Skin of body (tissue), 3 donors: Measurements from ENCODE around the gene HTR1D. TPM values are rescaled to one million over a fixed set of nuclear protein-coding genes. Genes with fewer than 3 reads are reported as not detected.

Experiments
- DNase-seq: peaks from one replicate; lab custom pipeline; 2025; lab: John Stamatoyannopoulos, UW
- small RNA-seq: library from RNA; depleted of rRNA; stranded (forward); fragments of <200 nt; gene quantifications from one replicate; pipeline ENCODE3, GENCODE V24; 2014; ENCODE audit warnings: low replicate concordance
- total RNA-seq: library from RNA; depleted of rRNA; stranded (reverse); fragments of >200 nt; gene quantifications from one replicate; pipeline ENCODE4 v1.2.3, GENCODE V29; 2014

The HTR1D gene
- total RNA-seq, 1 donor from 2014 or later: not detected

DNA sequence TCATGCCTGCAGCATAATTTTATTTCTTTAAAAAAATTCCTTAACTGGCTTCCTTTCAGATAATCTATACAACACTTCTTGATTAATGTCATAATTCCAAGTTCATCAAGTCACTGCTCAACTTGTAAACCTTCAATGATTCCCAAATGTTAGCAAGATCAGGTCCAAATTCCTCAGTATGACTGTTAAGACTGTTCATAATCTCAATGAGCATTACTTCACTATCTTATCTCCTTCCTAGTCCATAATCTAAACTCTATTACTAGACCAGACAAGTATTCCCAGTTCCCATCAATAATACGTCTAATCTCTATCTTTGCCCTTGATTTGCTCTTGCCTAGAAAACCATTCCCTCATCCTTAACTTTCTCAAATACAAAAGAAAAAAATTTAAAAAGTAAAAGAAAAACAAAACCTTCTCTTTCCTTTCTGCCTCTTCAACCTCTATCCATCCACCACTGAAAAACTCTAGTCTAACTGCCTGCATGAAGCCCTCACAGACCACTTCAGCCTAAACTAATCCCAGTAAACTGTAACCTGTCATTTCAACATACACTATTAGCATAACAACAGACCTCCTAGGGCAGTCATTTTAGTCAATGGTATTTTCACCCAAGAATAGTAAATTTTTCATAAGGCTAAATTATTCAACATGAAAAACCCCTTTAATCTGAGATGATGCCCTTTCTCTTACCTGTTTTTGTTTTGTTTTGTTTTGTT is 64.2 kb downstream of the HTR1D start:
- no peak for DNase-seq

GRCh38 chr1:23150742-23151141 is 66.6 kb downstream of the HTR1D start:
- no peak for DNase-seq

DNA sequence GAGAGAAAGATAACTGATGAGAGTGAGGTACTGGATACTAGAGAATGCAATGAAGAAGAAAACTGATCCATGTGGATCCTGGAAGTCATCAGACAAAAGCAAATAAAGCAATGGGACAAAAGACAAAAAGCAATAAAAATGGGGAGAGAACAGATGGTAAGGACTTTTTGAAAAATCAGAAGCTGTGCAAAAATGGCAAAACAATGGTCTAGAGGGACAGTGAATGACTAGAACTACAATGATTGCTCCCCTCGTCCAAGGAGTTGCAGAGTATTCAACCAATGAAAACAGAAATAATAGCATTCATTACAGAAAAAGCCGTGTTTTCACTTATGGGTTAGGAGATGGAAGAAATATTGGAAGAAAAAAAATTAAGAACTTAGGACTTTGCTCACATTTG is 67.2 kb downstream of the HTR1D start:
- no peak for DNase-seq

DNA sequence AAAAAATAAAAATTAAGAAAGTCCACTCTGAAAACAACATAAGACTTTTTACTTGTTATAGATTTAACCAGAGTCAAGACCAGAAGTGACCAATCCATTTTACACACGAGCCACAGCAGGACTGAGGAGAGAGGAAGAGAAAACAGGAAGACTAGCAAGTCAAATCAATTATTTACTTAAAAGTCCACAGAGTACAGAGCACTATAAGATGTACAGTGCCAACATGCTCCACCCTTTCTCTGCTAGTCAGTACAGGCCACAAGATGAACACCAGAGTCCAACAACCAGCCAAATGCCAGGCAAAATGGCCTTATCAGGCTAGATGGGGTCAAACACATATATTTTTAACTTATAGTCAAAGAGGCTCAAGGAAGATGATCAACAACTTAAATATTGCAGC is 68.2 kb downstream of the HTR1D start:
- no peak for DNase-seq

DNA sequence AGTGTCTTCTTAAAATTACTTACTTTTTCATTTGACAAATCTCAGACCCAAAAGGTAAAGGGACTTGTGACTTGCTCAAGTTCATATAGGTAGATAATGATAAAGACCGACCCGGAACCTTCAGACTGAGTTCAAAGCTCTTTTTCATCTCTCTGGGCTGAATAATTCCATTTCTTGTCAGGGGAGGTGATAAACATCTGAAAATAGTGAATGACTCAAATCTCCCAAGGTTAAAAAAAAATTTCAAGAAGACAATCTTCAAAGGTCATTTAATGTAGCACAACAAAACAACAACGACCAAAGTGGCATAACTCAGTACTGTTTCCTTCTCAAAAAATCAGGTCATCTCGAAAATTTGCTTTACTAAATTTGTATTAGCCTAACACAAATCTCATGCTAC is 69.2 kb downstream of the HTR1D start:
- DNase-seq: no peak

Small RNAs within 50 kb of the gene (small RNA-seq; reads per million reads assigned to genes)
- not detected for gene RNU6-135P
- not detected for gene RNU6-514P

Other genes with a start within 250 kb of the HTR1D start
- not detected for gene LACTBL1, start 244.6 kb downstream of the HTR1D start, total RNA-seq
- not detected for gene TEX46, start 201.7 kb downstream of the HTR1D start, total RNA-seq
- gene KDM1A, start 198.0 kb downstream of the HTR1D start, total RNA-seq: 76.7 TPM
- gene LUZP1, start 48.6 kb downstream of the HTR1D start, total RNA-seq: 21.8 TPM
- gene HNRNPR, start 126.8 kb upstream of the HTR1D start, total RNA-seq: 113 TPM
- gene ZNF436, start 152.3 kb upstream of the HTR1D start, total RNA-seq: 43.4 TPM
- 66.2 TPM for gene TCEA3, start 207.2 kb upstream of the HTR1D start, total RNA-seq